Liver (tissue), 3 donors: ENCODE data around the gene NDRG4.

ENCODE experiments used
- CTCF ChIP-seq: fragments of 150-350 bp; IDR thresholded peaks from 2 replicates; pipeline ENCODE4 v1.5.1; 2017; ENCODE audit warnings: improper control_type of control experiment, low read depth, low read length; ENCODE audit not compliant: missing input control
- EGR1 ChIP-seq, 2 donors: IDR thresholded peaks; 2 replicates each; pipeline ENCODE4 v1.6.1; 2016 to 2018; ENCODE audit warnings: antibody characterized with exemption in 2 of 2, low read depth in 2 of 2
- HNF4A ChIP-seq, 2 donors: conservative IDR thresholded peaks; 2 replicates each; pipeline ENCODE4 v1.6.1; 2016; ENCODE audit warnings: antibody characterized with exemption in 2 of 2, mild to moderate bottlenecking in 2 of 2
- MAX ChIP-seq: IDR thresholded peaks from 2 replicates; pipeline ENCODE4 v1.6.1; 2016; ENCODE audit warnings: antibody characterized with exemption
- RAD21 ChIP-seq, 2 donors: IDR thresholded peaks; 2 replicates each; pipeline ENCODE4 v1.6.1; 2016; ENCODE audit warnings: antibody characterized with exemption in 2 of 2, mild to moderate bottlenecking in 2 of 2
- donor health status: healthy.
- donor health status: healthy.

- TF ChIP-seq CTCF (no peak), MAX (no peak), HNF4A (conservative IDR thresholded peaks at IDR 0.05) (no peak), RAD21 (IDR thresholded peaks at IDR 0.05) (no peak), EGR1 (IDR thresholded peaks at IDR 0.05; ENCODE audit: low read depth in 2 of 2) (no peak)
Measured at GRCh38 chr16:58455750-58456149, 44.2 kb upstream of the NDRG4 start.
